Measurements from ENCODE around the gene ADSS1.

The ADSS1 gene

DNA sequence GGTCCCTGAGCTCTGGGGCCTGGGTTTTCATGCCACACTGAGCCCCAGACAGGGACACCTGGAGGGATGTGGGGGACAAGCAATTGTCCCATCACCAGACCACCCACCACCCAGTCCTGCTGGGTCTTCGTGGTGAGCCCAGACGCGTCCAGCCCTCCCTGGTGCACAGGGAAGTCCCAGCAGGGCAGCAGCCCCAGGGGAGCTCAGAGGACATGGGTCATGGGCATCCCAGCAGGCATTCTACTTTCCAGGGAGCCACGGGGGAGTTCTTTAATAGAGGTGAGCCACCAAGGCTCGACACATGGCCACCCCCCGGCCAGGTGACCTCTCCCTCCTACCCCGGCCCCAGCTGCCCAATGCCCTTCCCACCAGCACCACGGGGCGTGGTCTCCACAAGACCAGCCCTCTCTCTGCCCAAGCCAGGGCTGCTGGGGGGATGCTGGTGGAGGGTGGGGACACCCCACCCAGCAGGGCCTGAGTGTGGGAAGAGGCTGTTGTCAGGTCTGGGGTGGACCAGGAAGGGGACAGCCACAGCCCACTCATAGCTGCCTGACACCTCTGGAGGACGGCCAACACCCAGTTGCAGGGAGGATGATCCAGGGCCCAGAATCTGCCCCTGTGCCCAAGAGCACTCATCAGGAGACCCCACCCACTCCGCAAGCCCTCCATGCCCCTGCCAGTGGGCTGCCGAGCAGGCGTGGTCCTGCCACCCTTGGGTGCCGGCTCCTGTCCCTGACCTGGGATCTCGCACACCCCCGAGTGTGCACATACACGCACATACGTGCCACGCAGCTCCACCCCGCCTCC lies 57.4 kb downstream of the ADSS1 start:
- no peak for TF ChIP-seq TAF1 (IDR thresholded peaks at IDR 0.05; ENCODE audit: borderline replicate concordance, insufficient read depth, low read length)
- TF ChIP-seq, protein P1, sequence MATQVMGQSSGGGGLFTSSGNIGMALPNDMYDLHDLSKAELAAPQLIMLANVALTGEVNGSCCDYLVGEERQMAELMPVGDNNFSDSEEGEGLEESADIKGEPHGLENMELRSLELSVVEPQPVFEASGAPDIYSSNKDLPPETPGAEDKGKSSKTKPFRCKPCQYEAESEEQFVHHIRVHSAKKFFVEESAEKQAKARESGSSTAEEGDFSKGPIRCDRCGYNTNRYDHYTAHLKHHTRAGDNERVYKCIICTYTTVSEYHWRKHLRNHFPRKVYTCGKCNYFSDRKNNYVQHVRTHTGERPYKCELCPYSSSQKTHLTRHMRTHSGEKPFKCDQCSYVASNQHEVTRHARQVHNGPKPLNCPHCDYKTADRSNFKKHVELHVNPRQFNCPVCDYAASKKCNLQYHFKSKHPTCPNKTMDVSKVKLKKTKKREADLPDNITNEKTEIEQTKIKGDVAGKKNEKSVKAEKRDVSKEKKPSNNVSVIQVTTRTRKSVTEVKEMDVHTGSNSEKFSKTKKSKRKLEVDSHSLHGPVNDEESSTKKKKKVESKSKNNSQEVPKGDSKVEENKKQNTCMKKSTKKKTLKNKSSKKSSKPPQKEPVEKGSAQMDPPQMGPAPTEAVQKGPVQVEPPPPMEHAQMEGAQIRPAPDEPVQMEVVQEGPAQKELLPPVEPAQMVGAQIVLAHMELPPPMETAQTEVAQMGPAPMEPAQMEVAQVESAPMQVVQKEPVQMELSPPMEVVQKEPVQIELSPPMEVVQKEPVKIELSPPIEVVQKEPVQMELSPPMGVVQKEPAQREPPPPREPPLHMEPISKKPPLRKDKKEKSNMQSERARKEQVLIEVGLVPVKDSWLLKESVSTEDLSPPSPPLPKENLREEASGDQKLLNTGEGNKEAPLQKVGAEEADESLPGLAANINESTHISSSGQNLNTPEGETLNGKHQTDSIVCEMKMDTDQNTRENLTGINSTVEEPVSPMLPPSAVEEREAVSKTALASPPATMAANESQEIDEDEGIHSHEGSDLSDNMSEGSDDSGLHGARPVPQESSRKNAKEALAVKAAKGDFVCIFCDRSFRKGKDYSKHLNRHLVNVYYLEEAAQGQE (IDR thresholded peaks at IDR 0.05; ENCODE audit: insufficient read depth in 1 of 2, low read depth in 2 of 2, low read length in 2 of 2), result no peak
- no peak for TF ChIP-seq POLR2AphosphoS5 (IDR thresholded peaks at IDR 0.05; ENCODE audit: low read depth, low read length)
- TF ChIP-seq SIN3A (IDR thresholded peaks at IDR 0.05; ENCODE audit: borderline replicate concordance, insufficient read depth, low read length), result no peak
- TF ChIP-seq FOXP2 (optimal IDR thresholded peaks at IDR 0.05; ENCODE audit: borderline replicate concordance, extremely low read depth, extremely low read length, insufficient read depth), result no peak

DNA sequence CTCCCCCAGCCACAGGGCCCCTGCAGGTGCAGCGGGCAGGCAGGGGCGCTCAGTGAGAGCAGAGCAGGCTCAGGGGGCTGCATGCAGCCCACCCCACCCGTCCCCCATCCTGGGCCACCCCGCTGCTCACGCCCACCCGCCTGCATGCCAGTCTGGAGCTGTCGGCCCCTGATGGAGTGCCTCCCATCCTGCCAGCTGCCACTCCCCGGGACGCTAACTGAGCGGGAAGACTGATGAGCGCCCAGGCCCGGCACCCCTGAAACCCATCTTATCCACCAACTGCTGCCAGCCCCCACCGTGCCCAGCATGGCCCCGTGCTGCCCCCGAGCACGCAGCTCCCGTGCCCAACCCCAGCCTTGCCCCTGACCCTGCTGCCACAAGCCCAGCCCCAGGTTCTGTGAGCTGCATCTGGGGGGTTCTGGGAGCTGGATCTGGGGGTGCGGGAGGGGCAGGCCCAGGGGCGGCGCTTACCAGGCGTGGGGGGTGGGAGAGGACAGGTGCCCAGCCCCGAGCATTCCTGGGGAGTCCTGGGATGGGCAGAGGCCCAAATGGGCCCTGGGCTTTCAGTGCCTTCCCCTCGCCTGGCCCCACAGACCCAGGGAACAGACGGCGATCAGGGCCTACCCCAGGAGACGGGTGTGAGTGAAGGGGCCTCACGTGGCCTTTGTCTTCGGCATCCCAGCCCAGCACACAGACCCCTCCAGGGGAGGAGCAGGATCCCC lies 58.2 kb downstream of the ADSS1 start:
- TF ChIP-seq FOXP2 (optimal IDR thresholded peaks at IDR 0.05; ENCODE audit: borderline replicate concordance, extremely low read depth, extremely low read length, insufficient read depth), result no peak
- no peak for TF ChIP-seq SIN3A (IDR thresholded peaks at IDR 0.05; ENCODE audit: borderline replicate concordance, insufficient read depth, low read length)
- TF ChIP-seq, protein P1 (IDR thresholded peaks at IDR 0.05; ENCODE audit: insufficient read depth in 1 of 2, low read depth in 2 of 2, low read length in 2 of 2), result no peak
- TF ChIP-seq TAF1 (IDR thresholded peaks at IDR 0.05; ENCODE audit: borderline replicate concordance, insufficient read depth, low read length), result no peak
- no peak for TF ChIP-seq POLR2AphosphoS5 (IDR thresholded peaks at IDR 0.05; ENCODE audit: low read depth, low read length)

DNA sequence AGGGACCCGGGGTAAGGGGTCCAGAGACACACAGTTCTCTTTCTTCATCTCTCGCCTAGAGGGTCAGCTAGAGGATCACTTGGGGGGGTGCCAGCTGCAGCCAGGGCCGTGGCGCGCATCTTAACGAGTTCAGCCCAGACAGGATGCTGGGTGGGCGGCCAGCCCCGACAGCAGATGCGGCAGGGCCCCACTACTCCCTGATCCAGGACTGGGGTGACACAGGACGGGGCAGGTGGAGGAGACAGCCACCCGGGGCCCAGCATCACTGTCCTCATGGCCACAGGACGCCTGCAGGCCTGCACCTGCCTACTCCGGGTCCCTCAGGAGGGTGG lies 58.7 kb downstream of the ADSS1 start:
- no peak for TF ChIP-seq FOXP2 (optimal IDR thresholded peaks at IDR 0.05; ENCODE audit: borderline replicate concordance, extremely low read depth, extremely low read length, insufficient read depth)
- no peak for TF ChIP-seq POLR2AphosphoS5 (IDR thresholded peaks at IDR 0.05; ENCODE audit: low read depth, low read length)
- TF ChIP-seq SIN3A (IDR thresholded peaks at IDR 0.05; ENCODE audit: borderline replicate concordance, insufficient read depth, low read length), result no peak
- no peak for TF ChIP-seq TAF1 (IDR thresholded peaks at IDR 0.05; ENCODE audit: borderline replicate concordance, insufficient read depth, low read length)
- TF ChIP-seq, protein P1 (IDR thresholded peaks at IDR 0.05; ENCODE audit: insufficient read depth in 1 of 2, low read depth in 2 of 2, low read length in 2 of 2), result no peak

DNA sequence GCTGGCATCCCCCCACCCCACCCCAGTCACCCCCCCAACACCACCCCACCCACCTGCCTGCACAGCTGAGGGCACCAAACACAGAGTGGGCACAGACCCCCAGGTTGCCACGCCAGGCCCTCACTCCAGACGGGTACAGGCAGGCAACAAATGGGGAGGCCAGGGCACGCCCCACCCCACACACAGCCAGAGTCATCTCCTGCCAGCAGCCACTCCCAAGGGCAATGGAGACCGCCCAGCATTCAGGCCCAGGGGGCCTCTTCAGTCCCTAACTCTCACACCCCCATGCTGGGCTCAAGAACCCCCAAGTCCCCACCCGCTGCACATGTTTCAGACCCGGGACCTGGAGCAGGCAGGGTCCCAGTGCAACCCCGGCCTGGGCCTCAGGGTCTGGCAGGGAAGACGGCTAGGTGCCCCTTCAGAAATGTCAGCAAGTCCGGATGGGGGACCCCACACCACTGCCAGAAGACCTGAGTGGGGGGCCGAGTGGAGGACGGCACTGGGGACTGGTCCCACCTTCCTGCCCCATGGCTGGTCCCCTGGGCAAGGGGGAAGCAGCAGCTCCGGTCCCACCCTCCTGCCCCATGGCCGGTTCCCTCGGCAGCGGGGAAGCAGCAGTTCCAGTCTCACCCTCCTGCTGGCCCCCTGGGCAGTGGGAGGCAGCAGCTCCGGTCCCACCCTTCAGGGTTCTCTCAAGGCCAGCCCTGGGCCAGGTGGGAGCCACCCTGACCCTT lies 59.6 kb downstream of the ADSS1 start:
- no peak for TF ChIP-seq FOXP2 (optimal IDR thresholded peaks at IDR 0.05; ENCODE audit: borderline replicate concordance, extremely low read depth, extremely low read length, insufficient read depth)
- no peak for TF ChIP-seq POLR2AphosphoS5 (IDR thresholded peaks at IDR 0.05; ENCODE audit: low read depth, low read length)
- TF ChIP-seq, protein P1 (IDR thresholded peaks at IDR 0.05; ENCODE audit: insufficient read depth in 1 of 2, low read depth in 2 of 2, low read length in 2 of 2), result no peak
